HG03280 (cell line): ENCODE measurements around the gene EMX2.
A peak's percentile ranks its signal among the peaks of the same experiment; 100 is the strongest.
"Not testable (repeated sequence)": the region's sequence is repeated elsewhere in the genome, so short reads cannot be mapped to it uniquely, and the experiment has no call there.

ENCODE experiments used
- ATAC-seq: cut with Tn5 transposase; IDR thresholded peaks from one replicate; pipeline ENCODE4 v1.9.1; 2021; ENCODE audit warnings: mild to moderate bottlenecking, moderate library complexity; ENCODE audit not compliant: unreplicated experiment

Gene EMX2

DNA sequence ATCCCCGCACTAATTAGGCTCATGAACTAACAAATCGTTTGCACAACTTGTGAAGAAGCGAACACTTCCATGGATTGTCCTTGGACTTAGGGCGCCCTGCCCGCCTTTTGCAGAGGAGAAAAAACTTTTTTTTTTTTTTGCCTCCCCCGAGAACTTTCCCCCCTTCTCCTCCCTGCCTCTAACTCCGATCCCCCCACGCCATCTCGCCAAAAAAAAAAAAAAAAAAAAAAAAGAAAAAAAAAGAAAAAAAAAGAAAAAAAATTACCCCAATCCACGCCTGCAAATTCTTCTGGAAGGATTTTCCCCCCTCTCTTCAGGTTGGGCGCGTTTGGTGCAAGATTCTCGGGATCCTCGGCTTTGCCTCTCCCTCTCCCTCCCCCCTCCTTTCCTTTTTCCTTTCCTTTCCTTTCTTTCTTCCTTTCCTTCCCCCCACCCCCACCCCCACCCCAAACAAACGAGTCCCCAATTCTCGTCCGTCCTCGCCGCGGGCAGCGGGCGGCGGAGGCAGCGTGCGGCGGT lies at the start of gene EMX2:
TSS of gene EMX2 (plus strand) at position 41 of the 519 bp plus-strand sequence. CDS start 522 bp downstream, outside the sequence.
- ATAC-seq = no peak

DNA sequence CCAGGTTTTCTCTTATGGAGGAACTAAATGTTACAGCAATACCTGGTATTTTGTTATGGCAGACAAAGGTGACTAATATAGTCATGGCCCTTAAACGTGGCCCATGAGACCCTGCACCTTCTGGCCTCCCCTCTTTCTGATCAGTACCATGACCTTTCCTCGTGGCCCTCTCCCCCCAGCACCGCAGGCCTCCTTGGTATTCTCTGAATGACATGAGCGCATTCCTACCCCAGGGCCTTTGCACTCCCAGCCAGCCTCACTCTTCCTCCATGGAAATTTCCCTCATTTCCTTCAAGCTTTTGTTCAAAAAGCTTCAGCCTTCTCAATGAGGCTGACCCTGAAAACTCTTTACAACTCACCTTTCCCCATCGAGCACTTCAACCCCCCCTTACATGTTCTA lies 46.5 kb upstream of the EMX2 start:
- ATAC-seq = no peak

DNA sequence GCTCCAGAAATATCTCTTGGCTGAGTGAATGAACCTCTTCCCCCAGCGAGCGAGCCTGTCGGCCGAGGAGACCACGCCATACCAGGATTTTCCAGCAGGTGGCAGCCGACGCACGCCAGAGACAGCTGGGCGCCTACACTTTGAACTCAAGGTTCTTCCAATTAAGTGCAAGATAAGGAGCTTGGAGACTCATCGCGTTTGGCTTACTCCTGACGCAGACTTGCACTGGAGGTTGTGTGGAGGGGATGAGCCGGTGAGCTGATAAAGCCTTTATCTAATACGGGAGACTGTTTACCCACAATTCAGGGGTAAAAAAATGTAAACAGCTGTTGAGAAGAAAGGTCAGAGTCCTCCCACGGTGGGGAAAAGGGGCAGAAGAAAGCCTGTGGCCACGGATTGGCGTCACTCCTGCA lies 45.9 kb upstream of the EMX2 start:
- ATAC-seq = peak; percentile 68

DNA sequence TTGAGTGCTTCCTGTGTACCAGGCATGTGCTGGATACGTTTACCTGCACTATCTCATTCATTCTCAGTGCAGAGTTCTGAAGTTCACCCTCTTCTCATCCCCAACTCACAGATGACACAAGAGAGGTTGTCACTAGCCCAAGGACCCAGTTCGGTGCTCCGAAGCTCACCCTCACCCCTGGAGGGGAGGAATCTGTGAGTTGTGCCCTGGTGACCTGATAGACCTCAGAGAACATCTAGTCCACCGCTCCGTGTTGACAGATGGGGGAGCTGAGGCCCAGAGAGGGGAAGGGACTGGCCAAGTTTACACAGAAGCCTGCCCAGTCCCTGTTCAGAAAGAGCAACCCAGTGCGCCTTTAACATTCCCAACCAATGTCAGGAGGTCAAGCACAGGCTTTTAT lies 44.8 kb upstream of the EMX2 start:
- no peak for ATAC-seq

DNA sequence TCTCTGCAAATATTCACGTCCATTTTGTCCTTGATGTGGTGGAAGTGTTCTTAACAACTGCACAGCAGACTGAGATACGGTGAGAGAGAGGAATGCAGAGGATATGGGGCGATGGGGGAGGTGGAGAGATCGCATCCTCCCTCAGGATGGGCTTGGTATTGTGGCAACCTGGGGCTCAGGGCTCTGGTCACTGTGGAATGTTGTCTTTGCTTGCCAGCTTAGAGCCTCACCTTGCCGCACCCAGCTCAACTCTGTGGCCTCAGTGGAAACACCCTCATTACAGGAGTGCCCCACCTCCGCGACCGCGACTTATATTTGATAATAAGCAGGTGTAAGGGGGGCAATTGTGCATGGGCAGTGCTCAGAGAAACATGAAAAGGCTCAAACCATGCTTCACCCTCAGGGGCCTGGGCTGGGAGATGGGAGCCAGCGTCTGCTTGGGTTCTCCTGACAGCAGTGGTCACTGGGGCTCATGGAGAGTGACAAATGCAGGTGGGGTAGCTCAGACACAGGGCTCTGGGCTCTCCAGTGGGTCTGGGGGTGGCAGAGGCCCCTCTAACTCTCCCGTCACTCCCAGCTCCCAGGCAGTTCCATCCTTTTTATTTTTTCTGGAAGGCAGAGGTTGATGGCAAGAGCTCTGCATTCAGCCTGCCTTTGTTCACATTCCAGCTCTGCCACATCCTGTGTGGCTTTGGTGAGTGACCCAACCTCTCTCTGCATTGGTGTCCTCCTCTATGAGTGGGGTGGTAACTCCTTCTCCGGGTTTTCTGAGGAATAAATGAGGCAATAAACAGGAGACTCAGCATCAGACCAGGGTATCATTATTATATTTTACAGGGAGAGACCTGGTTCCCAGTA lies 43.1 kb upstream of the EMX2 start:
- no peak for ATAC-seq

DNA sequence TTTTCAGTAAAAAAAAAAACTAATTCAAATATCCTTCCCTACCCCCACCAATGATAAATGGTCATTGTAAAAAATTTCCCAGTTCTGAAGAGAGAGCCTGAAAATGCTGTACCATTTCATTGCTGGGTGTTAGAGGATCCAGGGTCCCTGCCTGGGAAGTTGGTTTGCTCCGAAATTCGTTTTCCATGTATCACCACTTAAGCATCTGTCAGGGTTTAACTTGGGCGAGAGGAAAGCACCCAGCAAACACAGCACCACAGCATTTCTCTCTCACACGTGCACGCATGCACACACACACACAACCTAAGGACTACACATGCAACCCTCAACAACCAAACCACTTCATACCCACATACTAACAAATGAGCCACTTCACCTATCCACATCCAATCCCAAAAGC lies 42.1 kb upstream of the EMX2 start:
- no peak for ATAC-seq

DNA sequence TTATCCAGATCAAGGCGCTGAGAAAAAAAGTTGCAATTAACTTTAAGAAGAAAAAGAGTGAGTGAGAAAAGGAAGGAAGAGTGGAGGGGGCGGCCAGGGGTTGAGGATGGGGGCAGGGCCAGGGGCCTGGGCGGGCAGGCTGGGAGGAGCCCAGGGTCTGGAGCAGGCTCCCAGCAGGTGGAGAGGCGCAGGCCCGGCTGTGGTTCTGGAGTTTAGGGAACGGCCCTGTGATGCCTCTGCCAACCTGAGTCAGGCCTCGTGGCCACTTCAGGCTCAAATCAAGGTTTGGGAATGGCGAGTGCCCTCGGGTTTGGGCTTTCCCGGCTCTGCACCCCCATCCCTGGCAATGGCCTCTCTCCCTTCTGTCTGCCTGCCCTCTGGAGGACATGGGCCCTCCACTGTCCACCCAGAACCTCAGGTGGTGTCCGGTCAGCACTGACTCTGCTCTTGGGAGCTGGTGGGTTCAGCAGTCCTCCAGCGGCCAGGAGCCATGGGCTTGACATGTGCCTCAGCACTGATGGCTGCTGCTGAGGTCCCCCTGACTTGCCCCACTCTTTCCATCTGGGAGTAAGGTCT lies 41.0 kb upstream of the EMX2 start:
- no peak for ATAC-seq

DNA sequence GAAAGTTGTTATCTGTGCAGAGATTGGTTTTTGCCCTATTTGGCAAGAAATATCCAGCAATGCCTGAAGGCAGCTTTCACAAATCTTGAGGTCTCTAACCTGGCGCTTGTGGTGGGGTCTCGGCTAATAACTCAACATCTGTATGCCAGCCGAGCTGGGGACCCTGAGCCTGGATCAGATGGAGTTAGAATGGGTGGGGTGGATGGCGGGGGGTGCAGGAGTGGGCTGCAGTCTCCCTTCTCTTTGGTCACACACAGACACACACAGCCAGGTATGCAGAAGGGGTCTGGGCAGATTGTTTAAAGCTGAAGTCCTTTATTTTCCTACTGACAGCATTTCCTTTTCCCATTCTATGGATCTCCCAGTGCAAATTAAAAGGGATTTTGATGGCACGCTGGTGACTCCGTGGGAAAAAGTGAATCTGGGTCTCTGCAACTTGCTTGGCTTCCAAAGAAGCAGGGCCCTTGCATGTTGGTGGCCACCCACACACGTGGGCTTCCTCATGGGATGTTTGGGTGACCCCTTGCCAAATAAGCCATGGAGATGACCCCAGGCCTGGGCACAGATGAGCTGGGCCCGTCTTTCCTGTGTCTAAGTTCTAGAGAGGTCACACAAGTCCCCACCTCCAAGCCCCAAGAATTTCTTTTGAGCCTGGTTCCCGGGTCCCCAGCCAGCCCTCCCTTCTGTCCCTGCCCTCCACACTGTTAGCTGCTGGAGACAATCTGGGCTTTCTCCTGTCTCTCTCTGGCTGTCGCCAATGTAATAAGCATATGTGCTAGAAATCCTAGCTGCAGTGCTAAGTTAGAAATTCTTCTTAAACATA lies 39.9 kb upstream of the EMX2 start:
- ATAC-seq = peak; percentile 21

DNA sequence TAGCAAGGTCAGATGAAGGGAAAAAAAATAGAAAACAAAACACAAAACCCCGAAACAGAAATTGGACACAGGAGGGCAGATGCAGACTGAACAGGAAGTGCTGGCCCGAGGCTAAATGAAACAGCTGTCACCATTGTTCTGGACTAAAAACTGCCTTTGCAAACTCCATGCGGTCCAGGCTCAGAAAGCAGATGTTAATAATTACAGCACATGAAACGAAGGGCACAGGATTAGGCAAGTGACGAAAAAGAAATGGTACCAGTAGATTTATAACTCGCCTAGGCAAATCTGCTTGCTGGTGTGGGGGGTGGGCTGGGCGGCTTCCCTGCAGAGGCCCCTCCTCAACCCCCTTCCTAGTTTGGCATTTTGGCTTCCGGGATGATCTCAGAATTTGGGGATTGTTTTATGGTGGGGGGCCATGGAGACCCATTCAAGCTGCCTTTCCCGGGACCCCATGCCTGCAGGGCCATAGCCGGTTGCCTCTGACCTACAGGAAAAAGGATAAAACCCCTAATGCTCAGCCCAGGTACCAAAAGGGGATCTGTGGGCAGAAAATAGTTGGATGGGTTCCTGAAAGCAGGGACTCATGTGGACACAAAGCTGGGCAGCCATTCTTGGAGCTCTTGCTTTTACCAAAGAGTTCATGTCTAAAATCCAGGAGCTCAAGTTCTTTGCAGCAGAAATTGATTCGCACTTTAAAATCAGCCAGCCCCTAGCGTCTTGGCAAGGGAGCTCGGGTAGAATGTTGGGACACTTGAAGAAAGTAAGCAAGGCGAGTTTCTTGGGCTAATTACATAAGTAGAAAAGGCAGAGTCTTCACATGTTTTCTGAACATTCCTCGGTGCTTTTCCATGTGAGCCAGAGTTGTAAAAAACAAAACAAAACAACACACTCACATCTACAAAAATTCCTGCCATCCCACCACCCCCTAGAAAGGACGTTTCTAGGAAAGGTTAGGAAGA lies 39.0 kb upstream of the EMX2 start:
- peak; percentile 72 for ATAC-seq

DNA sequence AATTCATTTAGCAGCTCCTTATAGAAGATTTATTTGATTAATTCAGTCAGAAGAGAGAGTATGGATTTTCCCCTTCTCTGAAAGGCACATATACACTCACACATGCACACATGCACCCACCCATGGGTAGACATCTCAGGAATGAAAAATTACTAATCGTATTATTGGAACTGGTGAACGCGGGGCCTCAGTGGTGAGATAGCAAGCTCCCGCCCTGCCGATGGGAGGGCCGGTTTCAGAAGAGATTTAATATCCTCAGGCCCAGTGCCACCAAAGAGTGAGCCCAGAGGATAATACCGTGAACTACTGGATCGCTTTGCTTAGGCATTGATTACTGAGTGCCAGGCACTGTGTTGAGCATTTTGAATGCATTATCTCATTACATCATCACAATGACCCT lies 38.0 kb upstream of the EMX2 start:
- no peak for ATAC-seq

DNA sequence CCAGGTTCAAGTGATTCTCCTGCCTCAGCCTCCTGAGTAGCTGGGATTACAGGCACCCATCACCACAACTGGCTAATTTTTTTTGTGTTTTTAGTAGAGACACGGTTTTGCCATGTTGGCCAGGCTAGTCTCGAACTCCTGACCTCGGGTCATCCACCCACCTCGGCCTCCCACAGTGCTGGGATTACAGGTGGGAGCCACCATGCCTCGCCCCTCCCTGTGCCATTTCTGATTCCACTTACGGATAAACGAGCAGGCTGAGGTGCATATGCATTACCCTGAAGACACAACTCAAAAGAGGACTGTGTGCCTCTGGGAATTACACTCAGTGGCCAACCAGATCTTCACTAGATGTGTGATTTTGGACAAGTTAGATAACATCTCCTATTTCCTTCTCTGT lies 35.5 kb upstream of the EMX2 start:
- not testable (repeated sequence) for ATAC-seq

DNA sequence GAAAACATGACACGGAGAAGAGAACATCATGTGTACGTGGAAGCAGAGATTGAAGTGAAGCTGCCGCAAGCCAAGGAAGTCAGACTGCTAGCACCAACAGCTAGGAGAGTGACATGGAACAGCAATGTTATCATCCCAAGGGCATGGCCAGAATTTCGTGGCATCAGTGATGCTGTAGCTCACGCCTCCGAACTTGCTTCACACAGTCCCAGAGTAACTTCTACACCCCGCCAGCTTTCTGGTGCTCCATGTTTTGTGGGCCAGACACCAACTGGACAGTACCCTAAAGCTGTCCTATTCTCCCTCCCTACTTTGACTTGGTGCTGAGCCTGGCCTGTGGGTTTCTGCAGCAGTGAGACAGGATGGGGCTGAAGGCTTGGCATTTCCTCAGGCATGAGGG lies 33.0 kb upstream of the EMX2 start:
- no peak for ATAC-seq

DNA sequence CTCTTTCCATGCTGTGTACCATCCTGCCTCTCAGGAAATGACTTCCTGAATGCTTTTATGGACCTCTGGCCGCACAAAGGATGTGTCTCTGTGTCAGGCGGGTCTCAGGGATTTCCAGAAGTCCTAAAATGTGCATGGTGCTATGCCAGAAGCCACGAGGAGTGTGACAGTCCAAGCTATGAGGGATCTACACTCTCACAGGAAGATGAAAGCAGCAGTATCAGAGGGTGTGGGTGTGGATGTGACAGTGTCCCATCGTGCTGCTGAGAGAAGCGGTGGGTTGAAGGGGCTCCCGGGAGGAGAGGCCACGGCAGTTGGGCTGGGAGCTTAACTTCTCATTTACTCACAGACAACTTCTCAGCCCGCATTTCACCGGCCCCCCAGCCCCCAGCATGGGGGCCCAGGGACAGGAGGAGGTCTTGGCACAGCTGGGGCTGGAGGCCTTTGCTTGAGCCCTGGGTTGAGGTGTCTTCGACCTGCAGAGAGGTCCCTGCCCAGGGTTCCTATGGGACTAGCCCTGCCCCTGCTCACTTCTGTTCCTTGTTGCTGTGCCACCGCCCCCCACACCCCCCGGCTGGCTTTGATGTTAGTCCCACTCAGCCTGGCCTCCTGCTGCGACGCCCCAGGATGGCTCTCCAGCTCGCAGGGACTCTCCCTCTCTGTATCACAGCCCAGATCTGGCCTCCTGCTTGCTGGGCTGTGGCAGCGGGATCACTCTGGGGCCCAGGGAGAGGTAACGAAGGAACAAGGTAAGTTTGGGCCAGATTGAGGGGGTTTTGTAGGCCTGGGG lies 30.8 kb upstream of the EMX2 start:
- ATAC-seq = no peak

DNA sequence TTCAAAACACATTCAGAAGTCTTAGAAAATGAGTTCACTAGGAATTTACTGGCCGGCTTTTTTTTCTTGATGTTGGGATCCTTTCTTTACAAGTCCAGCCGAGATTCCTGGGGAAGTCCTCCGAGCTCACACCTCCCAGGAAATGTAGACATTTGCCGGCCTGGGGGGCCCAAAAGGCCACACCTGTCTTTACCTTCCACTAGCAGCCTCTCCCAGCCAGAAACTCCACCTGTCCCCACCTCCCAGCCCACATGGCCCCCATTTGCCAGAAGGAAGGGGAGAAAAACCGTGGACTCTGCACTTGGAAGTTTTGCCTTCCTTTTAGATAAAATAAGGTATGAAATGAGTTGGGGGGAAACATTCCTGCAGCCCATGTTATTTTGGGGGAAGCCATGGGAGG lies 27.6 kb upstream of the EMX2 start:
- no peak for ATAC-seq

DNA sequence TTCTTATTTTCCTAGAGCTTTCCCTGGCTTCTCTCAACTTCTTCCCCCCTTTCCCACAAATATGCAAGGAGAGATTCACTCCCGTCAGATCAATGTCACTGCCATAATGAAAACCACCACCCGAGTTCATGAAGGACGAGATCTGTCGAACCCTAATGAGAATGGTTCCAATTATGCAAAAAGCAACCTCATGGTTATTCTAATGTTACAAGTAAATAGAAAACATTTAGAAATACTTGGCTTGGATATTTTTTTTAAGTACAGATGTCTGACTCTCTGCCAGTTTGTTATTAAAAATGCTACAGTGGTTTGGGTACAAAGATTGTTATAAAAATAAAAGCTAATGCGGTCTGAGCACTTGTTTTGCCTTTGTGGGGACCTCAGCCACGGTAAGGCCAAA lies 25.9 kb upstream of the EMX2 start:
- no peak for ATAC-seq

DNA sequence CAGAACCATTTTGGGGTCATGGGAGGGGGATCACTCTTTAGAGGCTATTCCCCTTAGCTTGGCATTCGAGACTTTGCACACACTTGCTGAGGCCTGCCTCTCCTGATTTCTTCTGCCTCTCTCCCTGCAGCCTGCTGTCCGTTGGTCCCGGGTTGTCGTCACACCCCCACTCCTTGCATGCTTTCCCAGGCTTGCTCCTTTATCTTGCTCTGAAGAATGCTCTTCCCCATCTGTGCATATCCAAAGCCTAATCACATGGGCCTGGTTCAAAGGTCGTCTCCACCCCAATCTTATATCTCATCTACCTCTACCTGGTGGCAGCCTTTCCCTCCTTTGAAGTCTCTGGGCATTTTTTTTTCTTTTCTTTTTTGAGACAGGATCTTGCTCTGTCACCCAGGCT lies 24.3 kb upstream of the EMX2 start:
- no peak for ATAC-seq

DNA sequence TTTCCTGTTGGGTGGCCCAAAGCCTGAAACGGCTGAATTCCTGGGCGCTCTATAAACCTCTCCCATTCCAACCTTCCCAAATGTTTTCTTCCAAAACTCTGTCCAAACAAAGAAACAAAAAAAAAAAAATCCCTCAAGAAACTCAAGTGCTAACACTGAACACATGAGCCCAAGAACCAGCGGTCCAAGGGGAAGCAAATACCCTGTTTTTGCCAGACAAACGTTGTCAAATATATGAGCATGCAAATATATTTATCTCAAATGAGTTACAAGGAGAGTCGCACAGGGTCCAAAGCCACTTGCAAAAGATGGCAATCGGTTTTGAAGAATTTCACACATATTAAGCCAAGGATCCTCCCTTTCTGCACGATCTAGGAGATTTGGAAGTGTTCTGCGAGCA lies 23.3 kb upstream of the EMX2 start:
- ATAC-seq = no peak

DNA sequence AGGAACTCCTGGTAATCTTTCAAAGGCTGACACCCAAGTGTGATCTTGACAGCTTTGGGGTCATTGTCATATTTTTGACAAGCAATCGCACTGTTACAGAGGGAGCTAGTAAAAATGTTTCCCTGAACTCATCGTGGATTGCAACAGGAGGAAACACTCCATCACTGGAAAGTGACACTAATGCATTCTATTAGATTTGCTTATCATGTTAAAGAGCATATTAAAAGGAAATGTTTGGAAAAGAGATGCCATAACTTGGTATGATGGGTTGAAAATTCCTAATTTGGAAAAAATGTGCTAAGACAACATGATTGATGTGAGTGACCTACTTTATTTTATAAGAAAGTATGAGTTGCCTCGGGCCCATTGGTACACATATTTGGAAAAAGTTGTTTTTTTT lies 22.7 kb upstream of the EMX2 start:
- ATAC-seq = no peak

DNA sequence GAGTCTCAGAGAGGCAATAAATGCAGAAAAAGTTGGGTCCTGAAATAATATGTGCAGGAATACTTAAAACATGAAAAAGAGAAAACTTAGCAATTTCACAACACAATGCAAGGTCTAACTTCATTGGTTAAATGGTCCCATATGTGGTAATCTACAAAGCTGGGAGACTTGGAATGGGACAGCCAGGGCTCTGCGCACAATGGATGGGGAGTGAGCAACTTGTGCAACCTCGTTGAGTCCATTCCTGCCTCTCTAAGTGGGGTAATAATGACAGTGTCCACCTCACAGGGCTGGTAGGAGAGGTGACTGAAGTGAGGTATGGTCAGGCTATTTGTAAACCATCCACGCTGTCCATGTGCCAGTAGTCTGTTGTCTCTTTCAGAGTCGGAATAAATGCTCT lies 11.8 kb upstream of the EMX2 start:
- ATAC-seq = no peak
